Gastrocnemius medialis (tissue), 4 donors: ENCODE results near the gene ITPR1.

ENCODE experiments used
- POLR2A ChIP-seq, 2 donors: fragments of 450-650 bp; IDR thresholded peaks; one replicate each; pipeline ENCODE4 v1.6.1; 2017; ENCODE audit warnings: antibody characterized with exemption in 2 of 2, mild to moderate bottlenecking in 2 of 2, moderate library complexity in 2 of 2
- TF ChIP-seq, protein P1 (sequence below), 5 experiments: fragments of 450-650 bp in 3 of 5; fragments of 200-600 bp in 2 of 5; sonication (generic) in 2 of 5; IDR thresholded peaks in 4 of 5; conservative IDR thresholded peaks in 1 of 5; 1 replicate in 4 of 5; 2 replicates in 1 of 5; pipeline ENCODE4 v1.5.1; 2016 to 2019; ENCODE audit warnings: antibody characterized with exemption in 5 of 5, mild to moderate bottlenecking in 3 of 5, moderate library complexity in 3 of 5

DNA sequence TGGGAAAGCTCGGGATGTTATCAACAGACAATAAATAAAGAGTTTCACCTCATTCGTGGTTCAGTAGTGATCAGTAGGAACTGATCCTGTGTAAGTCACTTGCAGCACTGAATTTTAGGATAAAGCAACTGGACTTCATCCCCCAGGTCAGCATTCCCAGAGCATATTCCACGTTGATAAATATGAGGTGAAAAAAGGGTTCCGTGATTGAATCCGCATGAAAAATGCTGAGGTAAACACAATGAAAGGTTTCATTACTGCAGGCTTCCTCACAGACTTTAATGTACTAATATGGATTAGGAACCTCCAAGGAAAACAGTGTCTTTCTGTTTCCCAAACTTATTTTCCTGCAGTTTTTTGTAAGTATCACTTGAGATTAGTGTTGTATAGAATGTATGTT, 308.7 kb downstream of the ITPR1 start:
- TF ChIP-seq, protein P1, sequence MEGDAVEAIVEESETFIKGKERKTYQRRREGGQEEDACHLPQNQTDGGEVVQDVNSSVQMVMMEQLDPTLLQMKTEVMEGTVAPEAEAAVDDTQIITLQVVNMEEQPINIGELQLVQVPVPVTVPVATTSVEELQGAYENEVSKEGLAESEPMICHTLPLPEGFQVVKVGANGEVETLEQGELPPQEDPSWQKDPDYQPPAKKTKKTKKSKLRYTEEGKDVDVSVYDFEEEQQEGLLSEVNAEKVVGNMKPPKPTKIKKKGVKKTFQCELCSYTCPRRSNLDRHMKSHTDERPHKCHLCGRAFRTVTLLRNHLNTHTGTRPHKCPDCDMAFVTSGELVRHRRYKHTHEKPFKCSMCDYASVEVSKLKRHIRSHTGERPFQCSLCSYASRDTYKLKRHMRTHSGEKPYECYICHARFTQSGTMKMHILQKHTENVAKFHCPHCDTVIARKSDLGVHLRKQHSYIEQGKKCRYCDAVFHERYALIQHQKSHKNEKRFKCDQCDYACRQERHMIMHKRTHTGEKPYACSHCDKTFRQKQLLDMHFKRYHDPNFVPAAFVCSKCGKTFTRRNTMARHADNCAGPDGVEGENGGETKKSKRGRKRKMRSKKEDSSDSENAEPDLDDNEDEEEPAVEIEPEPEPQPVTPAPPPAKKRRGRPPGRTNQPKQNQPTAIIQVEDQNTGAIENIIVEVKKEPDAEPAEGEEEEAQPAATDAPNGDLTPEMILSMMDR (IDR thresholded peaks at IDR 0.05 in 4 of 5, conservative IDR thresholded peaks at IDR 0.05 in 1 of 5): no peak
- no peak for TF ChIP-seq POLR2A (IDR thresholded peaks at IDR 0.05)
